ENCODE data around the gene STMN1. TPM values are rescaled to one million over a fixed set of nuclear protein-coding genes. Genes with fewer than 3 reads are reported as not detected.

The STMN1 gene
- total and polyA plus RNA-seq, 9 of the 15 experiments (the other 6 are each of a cell fraction or from before 2014, with no cell fraction given) = 269 to 2,153 (median 595) TPM

DNA sequence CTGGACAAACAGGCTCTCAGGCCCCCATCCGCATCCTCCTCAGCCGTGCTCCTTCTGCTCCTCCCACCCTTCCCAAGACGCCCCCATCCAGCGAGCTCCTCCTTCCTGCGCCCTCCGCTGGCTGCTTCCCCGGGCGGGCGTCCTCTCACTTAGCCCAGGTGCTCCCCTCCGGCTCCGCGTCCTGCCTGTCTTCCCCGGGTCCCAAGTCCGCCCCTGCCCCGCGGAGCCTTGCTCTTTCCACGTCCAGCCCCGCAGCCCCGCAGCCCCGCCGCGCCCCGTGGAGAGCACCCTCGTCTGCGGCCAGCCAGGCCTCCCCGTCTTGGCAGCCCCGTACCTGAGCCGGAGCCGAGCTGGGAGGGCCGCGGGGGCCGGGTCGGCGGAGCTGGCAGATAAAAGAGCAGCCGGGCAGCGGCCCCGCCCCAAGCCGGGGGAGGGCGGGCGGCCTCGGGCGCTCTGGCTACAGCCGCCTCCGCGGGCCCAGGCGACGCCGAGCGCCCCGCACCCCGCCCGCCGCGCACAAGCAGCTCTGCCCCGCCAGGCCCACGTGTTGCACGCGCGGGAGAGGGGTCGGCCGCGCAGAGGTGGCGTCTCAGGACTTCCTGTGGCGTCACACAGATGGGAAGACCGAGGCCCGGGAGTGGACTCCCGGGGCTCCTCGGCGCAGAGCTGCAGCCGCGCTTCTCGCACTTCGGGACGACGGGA is 30.9 kb downstream of the STMN1 start, which contains the start of gene PAQR7 (continued):
- TF ChIP-seq, protein P1, sequence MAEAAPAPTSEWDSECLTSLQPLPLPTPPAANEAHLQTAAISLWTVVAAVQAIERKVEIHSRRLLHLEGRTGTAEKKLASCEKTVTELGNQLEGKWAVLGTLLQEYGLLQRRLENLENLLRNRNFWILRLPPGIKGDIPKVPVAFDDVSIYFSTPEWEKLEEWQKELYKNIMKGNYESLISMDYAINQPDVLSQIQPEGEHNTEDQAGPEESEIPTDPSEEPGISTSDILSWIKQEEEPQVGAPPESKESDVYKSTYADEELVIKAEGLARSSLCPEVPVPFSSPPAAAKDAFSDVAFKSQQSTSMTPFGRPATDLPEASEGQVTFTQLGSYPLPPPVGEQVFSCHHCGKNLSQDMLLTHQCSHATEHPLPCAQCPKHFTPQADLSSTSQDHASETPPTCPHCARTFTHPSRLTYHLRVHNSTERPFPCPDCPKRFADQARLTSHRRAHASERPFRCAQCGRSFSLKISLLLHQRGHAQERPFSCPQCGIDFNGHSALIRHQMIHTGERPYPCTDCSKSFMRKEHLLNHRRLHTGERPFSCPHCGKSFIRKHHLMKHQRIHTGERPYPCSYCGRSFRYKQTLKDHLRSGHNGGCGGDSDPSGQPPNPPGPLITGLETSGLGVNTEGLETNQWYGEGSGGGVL (CRISPR knock-in tag; IDR thresholded peaks at IDR 0.05) = no peak
- TF ChIP-seq, protein P2, sequence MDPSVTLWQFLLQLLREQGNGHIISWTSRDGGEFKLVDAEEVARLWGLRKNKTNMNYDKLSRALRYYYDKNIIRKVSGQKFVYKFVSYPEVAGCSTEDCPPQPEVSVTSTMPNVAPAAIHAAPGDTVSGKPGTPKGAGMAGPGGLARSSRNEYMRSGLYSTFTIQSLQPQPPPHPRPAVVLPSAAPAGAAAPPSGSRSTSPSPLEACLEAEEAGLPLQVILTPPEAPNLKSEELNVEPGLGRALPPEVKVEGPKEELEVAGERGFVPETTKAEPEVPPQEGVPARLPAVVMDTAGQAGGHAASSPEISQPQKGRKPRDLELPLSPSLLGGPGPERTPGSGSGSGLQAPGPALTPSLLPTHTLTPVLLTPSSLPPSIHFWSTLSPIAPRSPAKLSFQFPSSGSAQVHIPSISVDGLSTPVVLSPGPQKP (CRISPR knock-in tag; IDR thresholded peaks at IDR 0.05) = no peak
- no peak for TF ChIP-seq MCM3 (IDR thresholded peaks at IDR 0.05)
- TF ChIP-seq GATAD2B (IDR thresholded peaks at IDR 0.05; ENCODE audit: borderline replicate concordance) = peak; percentile 99
- TF ChIP-seq, protein P3, sequence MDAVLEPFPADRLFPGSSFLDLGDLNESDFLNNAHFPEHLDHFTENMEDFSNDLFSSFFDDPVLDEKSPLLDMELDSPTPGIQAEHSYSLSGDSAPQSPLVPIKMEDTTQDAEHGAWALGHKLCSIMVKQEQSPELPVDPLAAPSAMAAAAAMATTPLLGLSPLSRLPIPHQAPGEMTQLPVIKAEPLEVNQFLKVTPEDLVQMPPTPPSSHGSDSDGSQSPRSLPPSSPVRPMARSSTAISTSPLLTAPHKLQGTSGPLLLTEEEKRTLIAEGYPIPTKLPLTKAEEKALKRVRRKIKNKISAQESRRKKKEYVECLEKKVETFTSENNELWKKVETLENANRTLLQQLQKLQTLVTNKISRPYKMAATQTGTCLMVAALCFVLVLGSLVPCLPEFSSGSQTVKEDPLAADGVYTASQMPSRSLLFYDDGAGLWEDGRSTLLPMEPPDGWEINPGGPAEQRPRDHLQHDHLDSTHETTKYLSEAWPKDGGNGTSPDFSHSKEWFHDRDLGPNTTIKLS (IDR thresholded peaks at IDR 0.05; ENCODE audit: borderline replicate concordance, low read depth) = peak; percentile 80
- TF ChIP-seq HDAC3 (IDR thresholded peaks at IDR 0.05; ENCODE audit: borderline replicate concordance, partially characterized antibody) = no peak
- TF ChIP-seq U2AF1 (optimal IDR thresholded peaks at IDR 0.05; ENCODE audit: low read depth, low read length) = no peak
- TF ChIP-seq, protein P4, sequence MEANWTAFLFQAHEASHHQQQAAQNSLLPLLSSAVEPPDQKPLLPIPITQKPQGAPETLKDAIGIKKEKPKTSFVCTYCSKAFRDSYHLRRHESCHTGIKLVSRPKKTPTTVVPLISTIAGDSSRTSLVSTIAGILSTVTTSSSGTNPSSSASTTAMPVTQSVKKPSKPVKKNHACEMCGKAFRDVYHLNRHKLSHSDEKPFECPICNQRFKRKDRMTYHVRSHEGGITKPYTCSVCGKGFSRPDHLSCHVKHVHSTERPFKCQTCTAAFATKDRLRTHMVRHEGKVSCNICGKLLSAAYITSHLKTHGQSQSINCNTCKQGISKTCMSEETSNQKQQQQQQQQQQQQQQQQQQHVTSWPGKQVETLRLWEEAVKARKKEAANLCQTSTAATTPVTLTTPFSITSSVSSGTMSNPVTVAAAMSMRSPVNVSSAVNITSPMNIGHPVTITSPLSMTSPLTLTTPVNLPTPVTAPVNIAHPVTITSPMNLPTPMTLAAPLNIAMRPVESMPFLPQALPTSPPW (CRISPR knock-in tag; IDR thresholded peaks at IDR 0.05) = peak; percentile 96
- TF ChIP-seq RCOR1 (IDR thresholded peaks at IDR 0.05; ENCODE audit: borderline replicate concordance in 1 of 2, low read depth in 2 of 2, low read length in 2 of 2) = peak in 1 of 2 experiments; percentile 29; a peak in 1 of 4 replicates
- no peak for TF ChIP-seq CBX2 (IDR thresholded peaks at IDR 0.05; ENCODE audit: insufficient read depth, low read length, poor library complexity, severe bottlenecking)
- TF ChIP-seq NFATC3 (IDR thresholded peaks at IDR 0.05) = no peak
- TF ChIP-seq, protein P5, sequence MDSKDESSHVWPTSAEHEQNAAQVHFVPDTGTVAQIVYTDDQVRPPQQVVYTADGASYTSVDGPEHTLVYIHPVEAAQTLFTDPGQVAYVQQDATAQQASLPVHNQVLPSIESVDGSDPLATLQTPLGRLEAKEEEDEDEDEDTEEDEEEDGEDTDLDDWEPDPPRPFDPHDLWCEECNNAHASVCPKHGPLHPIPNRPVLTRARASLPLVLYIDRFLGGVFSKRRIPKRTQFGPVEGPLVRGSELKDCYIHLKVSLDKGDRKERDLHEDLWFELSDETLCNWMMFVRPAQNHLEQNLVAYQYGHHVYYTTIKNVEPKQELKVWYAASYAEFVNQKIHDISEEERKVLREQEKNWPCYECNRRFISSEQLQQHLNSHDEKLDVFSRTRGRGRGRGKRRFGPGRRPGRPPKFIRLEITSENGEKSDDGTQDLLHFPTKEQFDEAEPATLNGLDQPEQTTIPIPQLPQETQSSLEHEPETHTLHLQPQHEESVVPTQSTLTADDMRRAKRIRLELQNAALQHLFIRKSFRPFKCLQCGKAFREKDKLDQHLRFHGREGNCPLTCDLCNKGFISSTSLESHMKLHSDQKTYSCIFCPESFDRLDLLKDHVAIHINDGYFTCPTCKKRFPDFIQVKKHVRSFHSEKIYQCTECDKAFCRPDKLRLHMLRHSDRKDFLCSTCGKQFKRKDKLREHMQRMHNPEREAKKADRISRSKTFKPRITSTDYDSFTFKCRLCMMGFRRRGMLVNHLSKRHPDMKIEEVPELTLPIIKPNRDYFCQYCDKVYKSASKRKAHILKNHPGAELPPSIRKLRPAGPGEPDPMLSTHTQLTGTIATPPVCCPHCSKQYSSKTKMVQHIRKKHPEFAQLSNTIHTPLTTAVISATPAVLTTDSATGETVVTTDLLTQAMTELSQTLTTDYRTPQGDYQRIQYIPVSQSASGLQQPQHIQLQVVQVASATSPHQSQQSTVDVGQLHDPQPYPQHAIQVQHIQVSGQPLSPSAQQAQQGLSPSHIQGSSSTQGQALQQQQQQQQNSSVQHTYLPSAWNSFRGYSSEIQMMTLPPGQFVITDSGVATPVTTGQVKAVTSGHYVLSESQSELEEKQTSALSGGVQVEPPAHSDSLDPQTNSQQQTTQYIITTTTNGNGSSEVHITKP (IDR thresholded peaks at IDR 0.05; ENCODE audit: partially characterized antibody) = no peak
- no peak for TF ChIP-seq STAT5A (IDR thresholded peaks at IDR 0.05; ENCODE audit: borderline replicate concordance, low read length)
- peak; percentile 54 for TF ChIP-seq ETS2 (tag; IDR thresholded peaks at IDR 0.05; ENCODE audit: borderline replicate concordance, poor library complexity, severe bottlenecking)
- no peak for TF ChIP-seq BRD9 (IDR thresholded peaks at IDR 0.05; ENCODE audit: low read depth, partially characterized antibody)
- no peak for TF ChIP-seq CCAR2 (IDR thresholded peaks at IDR 0.05; ENCODE audit: low read depth, low read length)
- no peak for TF ChIP-seq ZNF57 (CRISPR knock-in tag; IDR thresholded peaks at IDR 0.05)
- peak; percentile 99 for TF ChIP-seq L3MBTL2 (IDR thresholded peaks at IDR 0.05)
